LNCAP (cell line): ENCODE measurements around the gene CAMK4.

Source experiments
- CTCF ChIP-seq: fragments of 450-650 bp; IDR thresholded peaks from 2 replicates; pipeline ENCODE4 v1.5.1; 2017; ENCODE audit warnings: mild to moderate bottlenecking

Gene CAMK4

GRCh38 chr5:111387361-111387760, 163.2 kb downstream of the CAMK4 start:
- no peak for TF ChIP-seq CTCF

- TF ChIP-seq CTCF: no peak
These were observed 165.4 kb downstream of the CAMK4 start for GRCh38 chr5:111389390-111390082.

- no peak for TF ChIP-seq CTCF
These were observed 168.0 kb downstream of the CAMK4 start for GRCh38 chr5:111392181-111392580.

GRCh38 chr5:111394586-111394985, 170.4 kb downstream of the CAMK4 start:
- no peak for TF ChIP-seq CTCF

- no peak for TF ChIP-seq CTCF
These were observed 173.8 kb downstream of the CAMK4 start for GRCh38 chr5:111398013-111398412.

GRCh38 chr5:111399113-111399512, 174.9 kb downstream of the CAMK4 start:
- TF ChIP-seq CTCF: no peak

GRCh38 chr5:111401906-111402305, 177.7 kb downstream of the CAMK4 start:
- no peak for TF ChIP-seq CTCF

- no peak for TF ChIP-seq CTCF
These were observed 180.1 kb downstream of the CAMK4 start for GRCh38 chr5:111404270-111404769.
